HL-60 (cell line): ENCODE measurements around the gene WDR59.

Experiments
- DNase-seq, 2 experiments: peaks; one replicate each; pipeline ENCODE4 v3.0.0-alpha.2; 2010 to 2020; ENCODE audit warnings: low read depth in 1 of 2, low spot score in 1 of 2
- H3K27ac ChIP-seq: fragments of 250-450 bp; sonication (Bioruptor Pico); replicated peaks from 2 replicates; pipeline ENCODE4 v1.5.1; 2020; ENCODE audit warnings: mild to moderate bottlenecking, moderate library complexity
- H3K27me3 ChIP-seq: fragments of 250-450 bp; sonication (Bioruptor Pico); 2 replicates; pipeline ENCODE4 v1.5.1; 2021; ENCODE audit warnings: mild to moderate bottlenecking, moderate library complexity; ENCODE audit not compliant: insufficient read depth, poor library complexity, severe bottlenecking
- H3K4me3 ChIP-seq: replicated peaks from 2 replicates; pipeline ENCODE4 v1.5.1; 2011; ENCODE audit warnings: mild to moderate bottlenecking, control low read depth, low read length; ENCODE audit not compliant: insufficient read depth
- CTCF ChIP-seq: IDR thresholded peaks from one replicate; pipeline ENCODE4 v1.5.1; 2011; ENCODE audit warnings: low read length, control low read depth, inconsistent platforms; ENCODE audit not compliant: insufficient read depth
- GABPA ChIP-seq: IDR thresholded peaks from 2 replicates; pipeline ENCODE4 v1.6.1; 2012; ENCODE audit warnings: low read depth
- POLR2AphosphoS5 ChIP-seq: IDR thresholded peaks from 2 replicates; pipeline ENCODE4 v1.6.1; 2012; ENCODE audit warnings: low read depth
- SPI1 ChIP-seq: IDR thresholded peaks from 2 replicates; pipeline ENCODE4 v1.6.1; 2012; ENCODE audit warnings: low read depth, mild to moderate bottlenecking, borderline replicate concordance
- long read RNA-seq: library from polyadenylated mRNA; unstranded; transcript quantifications from one replicate; pipeline ENCODE4 v2.0.0, GENCODE V29; 2020
- TF ChIP-seq, protein P1 (sequence below): IDR thresholded peaks from 2 replicates; pipeline ENCODE4 v1.6.1; 2012; ENCODE audit warnings: low read depth; ENCODE audit not compliant: insufficient replicate concordance

WDR59 gene, protein sequence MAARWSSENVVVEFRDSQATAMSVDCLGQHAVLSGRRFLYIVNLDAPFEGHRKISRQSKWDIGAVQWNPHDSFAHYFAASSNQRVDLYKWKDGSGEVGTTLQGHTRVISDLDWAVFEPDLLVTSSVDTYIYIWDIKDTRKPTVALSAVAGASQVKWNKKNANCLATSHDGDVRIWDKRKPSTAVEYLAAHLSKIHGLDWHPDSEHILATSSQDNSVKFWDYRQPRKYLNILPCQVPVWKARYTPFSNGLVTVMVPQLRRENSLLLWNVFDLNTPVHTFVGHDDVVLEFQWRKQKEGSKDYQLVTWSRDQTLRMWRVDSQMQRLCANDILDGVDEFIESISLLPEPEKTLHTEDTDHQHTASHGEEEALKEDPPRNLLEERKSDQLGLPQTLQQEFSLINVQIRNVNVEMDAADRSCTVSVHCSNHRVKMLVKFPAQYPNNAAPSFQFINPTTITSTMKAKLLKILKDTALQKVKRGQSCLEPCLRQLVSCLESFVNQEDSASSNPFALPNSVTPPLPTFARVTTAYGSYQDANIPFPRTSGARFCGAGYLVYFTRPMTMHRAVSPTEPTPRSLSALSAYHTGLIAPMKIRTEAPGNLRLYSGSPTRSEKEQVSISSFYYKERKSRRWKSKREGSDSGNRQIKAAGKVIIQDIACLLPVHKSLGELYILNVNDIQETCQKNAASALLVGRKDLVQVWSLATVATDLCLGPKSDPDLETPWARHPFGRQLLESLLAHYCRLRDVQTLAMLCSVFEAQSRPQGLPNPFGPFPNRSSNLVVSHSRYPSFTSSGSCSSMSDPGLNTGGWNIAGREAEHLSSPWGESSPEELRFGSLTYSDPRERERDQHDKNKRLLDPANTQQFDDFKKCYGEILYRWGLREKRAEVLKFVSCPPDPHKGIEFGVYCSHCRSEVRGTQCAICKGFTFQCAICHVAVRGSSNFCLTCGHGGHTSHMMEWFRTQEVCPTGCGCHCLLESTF
- long read RNA-seq, full-length matches to known transcripts, result 2 of 23 reads
- long read RNA-seq, partial matches to known transcripts, result 15 of 23 reads
- long read RNA-seq, other reads (novel, unspliced or antisense), result 6 of 23 reads

DNA sequence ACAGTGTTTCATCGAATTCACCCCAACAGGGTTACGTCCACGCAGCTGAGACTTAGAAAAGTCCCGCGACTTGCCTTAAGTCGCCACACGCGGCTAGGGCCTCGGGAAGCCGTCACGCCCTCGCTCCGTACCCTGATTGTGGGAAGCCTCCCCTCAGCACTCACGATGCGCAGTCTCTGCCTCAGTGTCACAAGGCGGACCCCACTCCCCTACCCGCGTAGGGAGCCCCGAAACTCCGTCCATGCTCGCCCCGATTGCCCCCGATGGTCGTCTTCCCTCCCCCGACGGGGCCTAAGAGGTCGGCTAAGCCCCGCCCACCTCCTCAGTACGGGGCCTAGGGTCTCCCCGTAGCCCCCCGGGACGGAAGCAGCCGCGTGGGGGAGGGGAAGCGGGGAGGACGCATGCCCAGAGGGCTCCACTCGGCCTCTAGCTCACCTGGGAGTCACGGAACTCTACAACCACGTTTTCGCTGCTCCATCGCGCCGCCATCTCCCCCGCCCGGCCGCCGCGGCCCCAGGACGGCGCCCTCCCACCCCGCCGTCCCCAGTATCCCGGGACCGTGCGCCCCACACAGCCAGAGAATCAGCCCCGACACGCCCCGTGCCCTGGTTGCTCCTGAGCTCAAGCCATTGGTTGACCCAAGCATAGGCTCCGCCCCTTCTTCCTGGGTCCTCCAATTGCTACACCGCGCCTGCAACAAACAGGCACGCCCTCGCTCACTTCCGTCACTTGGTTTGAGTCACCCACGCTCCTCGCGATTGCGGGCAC lies at the start of gene WDR59:
TSS of gene WDR59 (minus strand) at position 595 of the 768 bp plus-strand sequence. CDS start at position 489, 106 bp downstream.
- peak within 1 kb of the TSS; percentile 76 for H3K27ac ChIP-seq

DNA sequence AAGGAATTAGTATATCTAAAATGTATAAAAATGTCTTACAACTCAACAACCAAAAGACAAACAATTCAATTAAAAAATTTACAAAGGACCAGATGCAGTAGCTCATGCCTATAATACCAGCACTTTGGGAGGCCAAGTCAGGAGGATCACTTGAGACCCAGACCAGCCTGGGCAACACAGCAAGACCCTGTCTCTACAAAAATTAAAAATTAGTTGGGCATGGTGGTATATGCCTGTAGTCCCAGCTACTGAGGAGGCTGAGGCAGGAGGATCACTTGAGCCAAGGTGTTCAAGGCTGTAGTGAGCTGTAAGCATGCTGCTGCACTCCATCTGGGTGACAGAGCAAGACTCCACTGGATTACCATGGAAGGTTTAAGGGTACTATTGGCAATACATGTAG lies 47.7 kb upstream of the WDR59 start:
- Histone ChIP-seq H3K27ac (no peak overlapping the region), H3K4me3 (no peak overlapping the region), H3K27me3 (no peaks in the 10 kb centered on the region)
- TF ChIP-seq, protein P1, sequence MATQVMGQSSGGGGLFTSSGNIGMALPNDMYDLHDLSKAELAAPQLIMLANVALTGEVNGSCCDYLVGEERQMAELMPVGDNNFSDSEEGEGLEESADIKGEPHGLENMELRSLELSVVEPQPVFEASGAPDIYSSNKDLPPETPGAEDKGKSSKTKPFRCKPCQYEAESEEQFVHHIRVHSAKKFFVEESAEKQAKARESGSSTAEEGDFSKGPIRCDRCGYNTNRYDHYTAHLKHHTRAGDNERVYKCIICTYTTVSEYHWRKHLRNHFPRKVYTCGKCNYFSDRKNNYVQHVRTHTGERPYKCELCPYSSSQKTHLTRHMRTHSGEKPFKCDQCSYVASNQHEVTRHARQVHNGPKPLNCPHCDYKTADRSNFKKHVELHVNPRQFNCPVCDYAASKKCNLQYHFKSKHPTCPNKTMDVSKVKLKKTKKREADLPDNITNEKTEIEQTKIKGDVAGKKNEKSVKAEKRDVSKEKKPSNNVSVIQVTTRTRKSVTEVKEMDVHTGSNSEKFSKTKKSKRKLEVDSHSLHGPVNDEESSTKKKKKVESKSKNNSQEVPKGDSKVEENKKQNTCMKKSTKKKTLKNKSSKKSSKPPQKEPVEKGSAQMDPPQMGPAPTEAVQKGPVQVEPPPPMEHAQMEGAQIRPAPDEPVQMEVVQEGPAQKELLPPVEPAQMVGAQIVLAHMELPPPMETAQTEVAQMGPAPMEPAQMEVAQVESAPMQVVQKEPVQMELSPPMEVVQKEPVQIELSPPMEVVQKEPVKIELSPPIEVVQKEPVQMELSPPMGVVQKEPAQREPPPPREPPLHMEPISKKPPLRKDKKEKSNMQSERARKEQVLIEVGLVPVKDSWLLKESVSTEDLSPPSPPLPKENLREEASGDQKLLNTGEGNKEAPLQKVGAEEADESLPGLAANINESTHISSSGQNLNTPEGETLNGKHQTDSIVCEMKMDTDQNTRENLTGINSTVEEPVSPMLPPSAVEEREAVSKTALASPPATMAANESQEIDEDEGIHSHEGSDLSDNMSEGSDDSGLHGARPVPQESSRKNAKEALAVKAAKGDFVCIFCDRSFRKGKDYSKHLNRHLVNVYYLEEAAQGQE, result no peak
- TF ChIP-seq SPI1, result no peak
- TF ChIP-seq CTCF, result no peak
- TF ChIP-seq GABPA, result no peak
- DNase-seq, result no peak

More for the DNA sequence above, at the start of gene WDR59:
- Histone ChIP-seq H3K27me3 (no peaks in the 10 kb centered on the region), H3K4me3 (peak within 1 kb of the TSS; percentile 100)
- DNase-seq, result peak; percentile 99 to 100
- TF ChIP-seq SPI1 (no peak; the same call in 1 of the 2 replicates), POLR2AphosphoS5 (peak; percentile 48; the same call in 1 of the 2 replicates)

DNA sequence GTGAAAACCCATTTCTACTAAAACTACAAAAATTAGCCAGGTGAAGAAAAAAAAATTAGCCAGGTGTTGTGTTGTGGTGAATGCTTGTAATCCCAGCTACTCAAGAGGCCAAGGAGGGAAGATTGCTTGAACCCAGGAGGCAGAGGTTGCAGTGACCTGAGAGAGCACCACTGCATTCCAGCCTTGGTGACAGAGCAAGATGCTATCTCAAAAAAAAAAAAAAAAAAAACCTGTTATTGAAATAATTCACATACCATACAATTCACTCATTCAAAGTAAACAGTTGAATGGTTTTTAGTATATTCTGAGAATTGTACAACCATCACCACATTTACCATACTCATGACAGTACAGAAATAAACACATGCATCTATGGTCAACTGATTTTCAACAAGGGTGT lies 44.9 kb upstream of the WDR59 start:
- no peak overlapping the region for H3K4me3 ChIP-seq
- DNase-seq, result no peak
- H3K27ac ChIP-seq, result no peak overlapping the region
- no peaks in the 10 kb centered on the region for H3K27me3 ChIP-seq
- TF ChIP-seq SPI1 (no peak), GABPA (no peak), CTCF (no peak), POLR2AphosphoS5 (no peak)
- TF ChIP-seq, protein P1, result no peak
